GM12878 (cell line): Measurements from ENCODE around the gene TAS2R46. TPM values are rescaled to one million over a fixed set of nuclear protein-coding genes. Genes with fewer than 3 reads are reported as not detected.
"Not testable (repeated sequence)": the region's sequence is repeated elsewhere in the genome, so short reads cannot be mapped to it uniquely, and the experiment has no call there.

Experiments used
- ATAC-seq: fragments of 200-7000 bp; cut with Tn5 transposase; 3 replicates; pipeline ENCODE4 v1.9.1; 2020; ENCODE audit warnings: mild to moderate bottlenecking, moderate library complexity
- Bru-seq: library from RNA; stranded (reverse); fragments of 400-500 nt; gene quantifications from one replicate; lab custom pipeline; 2021; lab: Mats Ljungman, UMichigan
- BruChase-seq, 2 experiments: library from RNA; stranded (reverse); fragments of 400-500 nt; gene quantifications; one replicate each; lab custom pipeline; 2021; lab: Mats Ljungman, UMichigan
- BruUV-seq: library from RNA; stranded (reverse); fragments of 400-500 nt; replicated peaks from 2 replicates; lab custom pipeline; 2021; lab: Mats Ljungman, UMichigan
- CTCF ChIA-PET: fragments of 300-600 bp; sonication (Branson Sonifier 250); formaldehyde crosslinking; extraction: SDS; loops from one replicate; lab custom pipeline; 2021; ENCODE audit warnings: inconsistent platforms; lab: Yijun Ruan, JAX
- POLR2A ChIA-PET: fragments of 350-600 bp; formaldehyde crosslinking; extraction: SDS; loops from one replicate; lab custom pipeline; 2021; ENCODE audit warnings: inconsistent platforms; lab: Charles Lee
- RAD21 ChIA-PET: fragments of 300-600 bp; sonication (Branson Sonifier 250); formaldehyde crosslinking; loops from one replicate; lab custom pipeline; 2023; ENCODE audit warnings: antibody characterized with exemption; ENCODE audit not compliant: unreplicated experiment; lab: Charles Lee
- SMC1A ChIA-PET: fragments of 300-600 bp; sonication (Branson Sonifier 250); formaldehyde crosslinking; loops from one replicate; lab custom pipeline; 2023; ENCODE audit not compliant: unreplicated experiment, uncharacterized antibody; lab: Charles Lee
- DNase-seq: peaks from one replicate; pipeline ENCODE4 v3.0.0-alpha.2; 2011; ENCODE audit warnings: low read depth, low spot score
- FAIRE-seq: peaks from 3 replicates; lab custom pipeline; 2011; peaks lifted over from hg19 to GRCh38; lab: Jason Lieb, UNC
- H2AFZ ChIP-seq: 2 replicates; pipeline ENCODE4 v1.6.0; 2011; ENCODE audit warnings: low read depth, low read length, control low read depth; ENCODE audit not compliant: control insufficient read depth
- H3K27ac ChIP-seq: 2 replicates; pipeline ENCODE4 v1.5.1; 2011; ENCODE audit warnings: control low read depth; ENCODE audit not compliant: control insufficient read depth, insufficient read depth
- H3K27me3 ChIP-seq, 2 experiments: replicated peaks in 1 of 2; 2 replicates each; pipeline versions ENCODE4 v1.6.0 to v1.6.1; 2011; ENCODE audit warnings: low read length in 1 of 2; ENCODE audit not compliant: control insufficient read depth in 2 of 2, insufficient read depth in 2 of 2
- H3K36me3 ChIP-seq, 2 experiments: 2 replicates each; pipeline ENCODE4 v1.5.1; 2011; ENCODE audit warnings: low read length in 1 of 2; ENCODE audit not compliant: control insufficient read depth in 2 of 2, insufficient read depth in 2 of 2
- H3K4me1 ChIP-seq: 2 replicates; pipeline ENCODE4 v1.6.1; 2011; ENCODE audit warnings: mild to moderate bottlenecking, low read length, moderate library complexity, mixed read lengths; ENCODE audit not compliant: control insufficient read depth, insufficient read depth
- H3K4me2 ChIP-seq: 2 replicates; pipeline ENCODE4 v1.6.0; 2011; ENCODE audit warnings: control low read depth; ENCODE audit not compliant: control insufficient read depth, insufficient read depth
- H3K4me3 ChIP-seq: fragments of 200-600 bp; sonication (generic); 2 replicates; pipeline ENCODE4 v1.5.1; 2016
- H3K79me2 ChIP-seq: 2 replicates; pipeline ENCODE4 v1.6.0; 2011; ENCODE audit warnings: low read length; ENCODE audit not compliant: control insufficient read depth, insufficient read depth
- H3K9ac ChIP-seq: 2 replicates; pipeline ENCODE4 v1.8.0; 2011; ENCODE audit warnings: low read length, control low read depth, mixed read lengths; ENCODE audit not compliant: control insufficient read depth, insufficient read depth
- H3K9me3 ChIP-seq: replicated peaks from 3 replicates; pipeline ENCODE4 v1.5.1; 2011; ENCODE audit warnings: mild to moderate bottlenecking, low read length; ENCODE audit not compliant: control insufficient read depth, insufficient read depth
- H4K20me1 ChIP-seq: 2 replicates; pipeline ENCODE4 v1.6.0; 2011; ENCODE audit not compliant: control insufficient read depth, insufficient read depth
- ATF7 ChIP-seq: fragments of 450-650 bp; IDR thresholded peaks from 2 replicates; pipeline ENCODE4 v1.6.1; 2016; ENCODE audit warnings: low read depth, mild to moderate bottlenecking
- DPF2 ChIP-seq: fragments of 450-650 bp; IDR thresholded peaks from 2 replicates; pipeline ENCODE4 v1.6.1; 2017; ENCODE audit warnings: mild to moderate bottlenecking
- MTA2 ChIP-seq: fragments of 450-650 bp; IDR thresholded peaks from 2 replicates; pipeline ENCODE4 v1.6.1; 2016; ENCODE audit warnings: low read depth, mild to moderate bottlenecking, moderate library complexity
- NBN ChIP-seq: fragments of 450-650 bp; IDR thresholded peaks from 2 replicates; pipeline ENCODE4 v1.6.1; 2016
- RUNX3 ChIP-seq: IDR thresholded peaks from 2 replicates; pipeline ENCODE4 v1.6.1; 2012; ENCODE audit warnings: low read length, inconsistent platforms
- SPI1 ChIP-seq: IDR thresholded peaks from 2 replicates; pipeline ENCODE4 v1.6.1; 2011; ENCODE audit warnings: low read depth, mild to moderate bottlenecking, low read length, moderate library complexity, borderline replicate concordance; ENCODE audit not compliant: insufficient read depth
- ZNF217 ChIP-seq: fragments of 450-650 bp; IDR thresholded peaks from 2 replicates; pipeline ENCODE4 v1.6.1; 2017; ENCODE audit warnings: antibody characterized with exemption, mild to moderate bottlenecking
- WGBS: methylation state at CpG from one replicate; pipeline ENCODE4 v1.1.6; 2016; ENCODE audit warnings: low lambda C conversion rate; ENCODE audit not compliant: insufficient replicate concordance, insufficient coverage; ENCODE audit errors: missing lambda C conversion rate; 5-methylcytosine and 5-hydroxymethylcytosine counted together
- in situ Hi-C: fragments of 300-500 bp; cut with MboI; formaldehyde crosslinking; loops from 9 replicates; pipeline ENCODE4 v1.14.3; 2018; ENCODE audit warnings: mixed read lengths
- intact Hi-C: fragments of 100-400 bp; cut with micrococcal nuclease; formaldehyde crosslinking; loops from one replicate; pipeline ENCODE4 v1.14.2; 2022; ENCODE audit not compliant: unreplicated experiment
- long read RNA-seq, 2 experiments: library from polyadenylated mRNA; unstranded; transcript quantifications; one replicate each; pipeline ENCODE4 v2.0.0, GENCODE V29; 2019 to 2020
- polyA minus RNA-seq, 3 experiments: library from RNA; depleted of rRNA, polyadenylated mRNA; stranded (reverse); fragments of >200 nt; gene quantifications; 2 replicates each; pipeline ENCODE4 v1.2.3, GENCODE V29; 2011
- polyA plus RNA-seq, 11 experiments: library from polyadenylated mRNA; depleted of rRNA in 4 of 11; unstranded in 6 of 11; stranded (reverse) in 5 of 11; fragments of >200 nt; fragmentation: Nextera tagmentation in 4 of 11; fragmentation: Illumina TruSeq in 1 of 11; extraction: Ambion mirVana in 4 of 11; extraction: Trizol in 1 of 11; gene quantifications; 1 replicate in 1 of 11; 2 replicates in 10 of 11; pipeline versions ENCODE4 v1.2.1 to v1.2.3, GENCODE V29; 2011 to 2016; ENCODE audit warnings: inconsistent platforms in 2 of 11, missing spikeins in 2 of 11, low read depth in 1 of 11
- total RNA-seq, 4 experiments: library from RNA; depleted of rRNA in 3 of 4; stranded (reverse); fragments of >200 nt in 3 of 4; fragmentation: Illumina TruSeq in 1 of 4; extraction: Trizol in 1 of 4; gene quantifications; 2 replicates each; pipeline versions ENCODE4 v1.2.1 to v1.2.3, GENCODE V29; 2013 to 2021
- TF ChIP-seq, protein P1 (sequence below): fragments of 450-650 bp; IDR thresholded peaks from 2 replicates; pipeline ENCODE4 v1.6.1; 2016; ENCODE audit warnings: mild to moderate bottlenecking

Gene TAS2R46
- 89.4 and 102 TPM in 2 replicates for total RNA-seq (2013; cell fraction: nucleolus; rRNA removed)
- total RNA-seq (2014; rRNA removed) (2.5 and 3.8 TPM in 2 replicates), total RNA-seq (2014; rRNA removed; fragmentation: Illumina TruSeq; extraction: Trizol) (2.8 and 3.8 TPM in 2 replicates), total RNA-seq (2021) (1.3 TPM in 2 replicates), polyA plus RNA-seq (2011; rRNA removed) (0.31 and 0.48 TPM in 2 replicates), polyA plus RNA-seq (2014; fragmentation: Illumina TruSeq; extraction: Trizol) (0.07 TPM in 1 of 2 replicates, not detected in the other), polyA plus RNA-seq (2014; fragmentation: Nextera tagmentation; extraction: Ambion mirVana) (not detected), polyA plus RNA-seq (2014; rRNA removed) (0.23 TPM in 1 of 2 replicates, not detected in the other), polyA plus RNA-seq (2016; fragmentation: Nextera tagmentation; extraction: Ambion mirVana) (under 1 TPM; 0.44 to 0.66 TPM), polyA minus RNA-seq (2011; rRNA and poly(A)+ RNA removed) (20.2 and 25.5 TPM in 2 replicates), Bru-seq, nascent RNA (percentile 87 among the genes with signal in this experiment), BruChase-seq, experiment 1, labeled RNA remaining after a 6-hour chase (percentile 79 among the genes with signal in this experiment), BruChase-seq, experiment 2, labeled RNA remaining after a 2-hour chase (percentile 87 among the genes with signal in this experiment)
- not detected for polyA plus RNA-seq (2011; ENCODE audit: low read depth)
- polyA plus RNA-seq (2011; cell fraction: cytosol; rRNA removed): not detected in 2 replicates
- polyA plus RNA-seq (2011; cell fraction: nucleus; rRNA removed): 1.9 and 2.3 TPM in 2 replicates
- not detected in 2 replicates for polyA plus RNA-seq (2012)
- polyA minus RNA-seq (2011; cell fraction: cytosol; rRNA and poly(A)+ RNA removed): not detected in 2 replicates
- polyA minus RNA-seq (2011; cell fraction: nucleus; rRNA and poly(A)+ RNA removed): 43.6 and 55.7 TPM in 2 replicates
- long read RNA-seq, experiment 1: 0 reads
- long read RNA-seq, experiment 2: 0 reads

- in situ Hi-C loops: not testable (repeated sequence)
- 100% methylated on average over 1 of the region's 1 CpG for WGBS
Observed at GRCh38 chr12:11062194-11062593, at the start of gene TAS2R46. Gene TAS2R46 (minus strand): TSS chr12:11062294. CDS start chr12:11062294, 0 bp downstream.

DNA sequence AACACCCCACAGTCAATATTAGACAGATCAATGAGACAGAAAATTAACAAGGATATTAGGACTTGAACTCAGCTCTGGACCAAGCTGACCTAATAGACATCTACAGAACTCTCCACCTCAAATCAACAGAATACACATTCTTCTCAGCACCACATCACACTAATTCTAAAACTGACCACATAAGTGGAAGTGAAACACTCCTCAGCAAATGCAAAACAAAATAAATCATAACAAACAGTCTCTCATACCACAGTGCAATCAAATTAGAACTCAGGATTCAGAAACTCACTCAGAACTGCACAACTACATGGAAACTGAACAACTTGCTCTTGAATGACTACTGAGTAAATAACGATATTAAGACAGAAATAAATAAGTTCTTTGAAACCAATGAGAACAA lies 49.1 kb upstream of the TAS2R46 start:
- DNase-seq: peak; percentile 38
- in situ Hi-C loops, intact Hi-C loops, H3K27ac ChIP-seq, BruUV-seq, ATAC-seq, CTCF ChIA-PET, H3K36me3 ChIP-seq, H3K27me3 ChIP-seq, H3K4me2 ChIP-seq, H3K9ac ChIP-seq, RAD21 ChIA-PET, H3K4me1 ChIP-seq, H2AFZ ChIP-seq, POLR2A ChIA-PET, H3K9me3 ChIP-seq, H4K20me1 ChIP-seq, H3K79me2 ChIP-seq, FAIRE-seq, SMC1A ChIA-PET, H3K4me3 ChIP-seq: not testable (repeated sequence)
- 0% methylated on average over 1 of the region's 1 CpG for WGBS
- peak; percentile 56 for TF ChIP-seq ATF7
- TF ChIP-seq RUNX3: peak; percentile 72
- TF ChIP-seq SPI1: peak; percentile 51; the same call in 1 of the 2 replicates
- peak; percentile 39; the same call in 1 of the 2 replicates for TF ChIP-seq NBN
- TF ChIP-seq DPF2: 0 out of 2 replicates have a peak, but pooled peaks have one; percentile 19
- TF ChIP-seq, protein P1, sequence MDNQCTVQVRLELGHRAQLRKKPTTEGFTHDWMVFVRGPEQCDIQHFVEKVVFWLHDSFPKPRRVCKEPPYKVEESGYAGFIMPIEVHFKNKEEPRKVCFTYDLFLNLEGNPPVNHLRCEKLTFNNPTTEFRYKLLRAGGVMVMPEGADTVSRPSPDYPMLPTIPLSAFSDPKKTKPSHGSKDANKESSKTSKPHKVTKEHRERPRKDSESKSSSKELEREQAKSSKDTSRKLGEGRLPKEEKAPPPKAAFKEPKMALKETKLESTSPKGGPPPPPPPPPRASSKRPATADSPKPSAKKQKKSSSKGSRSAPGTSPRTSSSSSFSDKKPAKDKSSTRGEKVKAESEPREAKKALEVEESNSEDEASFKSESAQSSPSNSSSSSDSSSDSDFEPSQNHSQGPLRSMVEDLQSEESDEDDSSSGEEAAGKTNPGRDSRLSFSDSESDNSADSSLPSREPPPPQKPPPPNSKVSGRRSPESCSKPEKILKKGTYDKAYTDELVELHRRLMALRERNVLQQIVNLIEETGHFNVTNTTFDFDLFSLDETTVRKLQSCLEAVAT: peak; percentile 24; the same call in 1 of the 2 replicates
- peak; percentile 59 for TF ChIP-seq MTA2
- 0 out of 2 replicates have a peak, but pooled peaks have one; percentile 56 for TF ChIP-seq ZNF217

More at GRCh38 chr12:11062194-11062593, at the start of gene TAS2R46:
- intact Hi-C loops, H4K20me1 ChIP-seq, H3K4me2 ChIP-seq, H3K27ac ChIP-seq, H3K79me2 ChIP-seq, POLR2A ChIA-PET, H3K9me3 ChIP-seq, DNase-seq, H3K27me3 ChIP-seq, H3K9ac ChIP-seq, H3K4me3 ChIP-seq, H2AFZ ChIP-seq, FAIRE-seq, H3K36me3 ChIP-seq, SMC1A ChIA-PET, RAD21 ChIA-PET, ATAC-seq, BruUV-seq, H3K4me1 ChIP-seq: not testable (repeated sequence)
- CTCF ChIA-PET: interaction anchor here (0.7 kb wide), 1 partner anchor 483 kb away, joined by 3 read pairs; no protein-coding TSS in a partner anchor
